Parathyroid adenoma (tissue), 2 donors: Measurements from ENCODE around the gene DOCK4.

Experiments
- H2AFZ ChIP-seq: fragments of 300-600 bp; sonication (generic); one replicate; pipeline ENCODE4 v1.7.0; 2017; ENCODE audit warnings: antibody characterized with exemption, mild to moderate bottlenecking
- H3K27ac ChIP-seq: fragments of 300-600 bp; sonication (generic); one replicate; pipeline ENCODE4 v1.7.0; 2017
- H3K27me3 ChIP-seq: fragments of 300-600 bp; sonication (generic); one replicate; pipeline ENCODE4 v1.7.0; 2017; ENCODE audit warnings: low read length; ENCODE audit not compliant: control insufficient read depth, insufficient read depth
- H3K36me3 ChIP-seq: fragments of 300-600 bp; sonication (generic); one replicate; pipeline ENCODE4 v1.7.0; 2017; ENCODE audit warnings: low read length; ENCODE audit not compliant: control insufficient read depth, insufficient read depth
- H3K4me1 ChIP-seq: fragments of 300-600 bp; sonication (generic); one replicate; pipeline ENCODE4 v1.7.0; 2017; ENCODE audit warnings: control low read depth
- H3K4me2 ChIP-seq: fragments of 300-600 bp; sonication (generic); one replicate; pipeline ENCODE4 v1.7.0; 2017; ENCODE audit warnings: low read length
- H3K4me3 ChIP-seq: fragments of 300-600 bp; sonication (generic); one replicate; pipeline ENCODE4 v1.7.0; 2017; ENCODE audit warnings: low read depth, low read length
- H3K79me2 ChIP-seq: fragments of 300-600 bp; sonication (generic); one replicate; pipeline ENCODE4 v1.7.0; 2017; ENCODE audit warnings: control low read depth
- H3K9ac ChIP-seq: fragments of 300-600 bp; sonication (generic); one replicate; pipeline ENCODE4 v1.7.0; 2017; ENCODE audit warnings: mild to moderate bottlenecking
- H3K9me3 ChIP-seq: fragments of 300-600 bp; sonication (generic); one replicate; pipeline ENCODE4 v1.7.0; 2017; ENCODE audit warnings: low read length; ENCODE audit not compliant: control insufficient read depth
- CTCF ChIP-seq: fragments of 300-600 bp; sonication (generic); IDR thresholded peaks from one replicate; pipeline ENCODE4 v1.7.0; 2017; ENCODE audit warnings: antibody characterized with exemption, mild to moderate bottlenecking
- donor health status: primary hyperparathyroidism.

Gene DOCK4

GRCh38 chr7:111855161-111855841, 350.9 kb downstream of the DOCK4 start:
- no peaks in the 10 kb centered on the region for H3K79me2 ChIP-seq
- H3K4me2 ChIP-seq = no peak overlapping the region
- no peak for TF ChIP-seq CTCF
- H3K36me3 ChIP-seq = no peaks in the 10 kb centered on the region
- no peaks in the 10 kb centered on the region for H3K27me3 ChIP-seq
- no peak overlapping the region for H3K4me3 ChIP-seq
- H3K27ac ChIP-seq = no peak overlapping the region
- no peak overlapping the region for H3K9ac ChIP-seq
- H3K4me1 ChIP-seq = no peaks in the 10 kb centered on the region
- H3K9me3 ChIP-seq = no peaks in the 10 kb centered on the region
- no peak overlapping the region for H2AFZ ChIP-seq

- H3K79me2 ChIP-seq = no peaks in the 10 kb centered on the region
- no peaks in the 10 kb centered on the region for H3K27me3 ChIP-seq
- no peak overlapping the region for H3K4me2 ChIP-seq
- no peak for TF ChIP-seq CTCF
- no peaks in the 10 kb centered on the region for H3K4me1 ChIP-seq
- H3K36me3 ChIP-seq = no peaks in the 10 kb centered on the region
- H3K4me3 ChIP-seq = no peak overlapping the region
- no peak overlapping the region for H2AFZ ChIP-seq
- H3K9ac ChIP-seq = no peak overlapping the region
- H3K27ac ChIP-seq = no peak overlapping the region
- no peaks in the 10 kb centered on the region for H3K9me3 ChIP-seq
Measured at GRCh38 chr7:111853201-111853990, 352.8 kb downstream of the DOCK4 start.

GRCh38 chr7:111852081-111852480, 354.1 kb downstream of the DOCK4 start:
- Histone ChIP-seq H3K4me1 (no peaks in the 10 kb centered on the region), H3K9ac (no peak overlapping the region), H2AFZ (no peak overlapping the region), H3K79me2 (no peaks in the 10 kb centered on the region), H3K4me2 (no peak overlapping the region), H3K27me3 (no peaks in the 10 kb centered on the region), H3K27ac (no peak overlapping the region), H3K36me3 (no peaks in the 10 kb centered on the region), H3K9me3 (no peaks in the 10 kb centered on the region), H3K4me3 (no peak overlapping the region)
- TF ChIP-seq CTCF = no peak

- no peaks in the 10 kb centered on the region for H3K9me3 ChIP-seq
- no peaks in the 10 kb centered on the region for H3K79me2 ChIP-seq
- no peak overlapping the region for H2AFZ ChIP-seq
- no peak for TF ChIP-seq CTCF
- H3K9ac ChIP-seq = no peak overlapping the region
- H3K36me3 ChIP-seq = no peaks in the 10 kb centered on the region
- H3K27ac ChIP-seq = no peak overlapping the region
- no peaks in the 10 kb centered on the region for H3K4me1 ChIP-seq
- H3K4me2 ChIP-seq = no peak overlapping the region
- no peaks in the 10 kb centered on the region for H3K27me3 ChIP-seq
- no peak overlapping the region for H3K4me3 ChIP-seq
Measured at GRCh38 chr7:111846898-111847297, 359.3 kb downstream of the DOCK4 start.
